ENCODE results near the gene RAD54L.

The RAD54L gene

DNA sequence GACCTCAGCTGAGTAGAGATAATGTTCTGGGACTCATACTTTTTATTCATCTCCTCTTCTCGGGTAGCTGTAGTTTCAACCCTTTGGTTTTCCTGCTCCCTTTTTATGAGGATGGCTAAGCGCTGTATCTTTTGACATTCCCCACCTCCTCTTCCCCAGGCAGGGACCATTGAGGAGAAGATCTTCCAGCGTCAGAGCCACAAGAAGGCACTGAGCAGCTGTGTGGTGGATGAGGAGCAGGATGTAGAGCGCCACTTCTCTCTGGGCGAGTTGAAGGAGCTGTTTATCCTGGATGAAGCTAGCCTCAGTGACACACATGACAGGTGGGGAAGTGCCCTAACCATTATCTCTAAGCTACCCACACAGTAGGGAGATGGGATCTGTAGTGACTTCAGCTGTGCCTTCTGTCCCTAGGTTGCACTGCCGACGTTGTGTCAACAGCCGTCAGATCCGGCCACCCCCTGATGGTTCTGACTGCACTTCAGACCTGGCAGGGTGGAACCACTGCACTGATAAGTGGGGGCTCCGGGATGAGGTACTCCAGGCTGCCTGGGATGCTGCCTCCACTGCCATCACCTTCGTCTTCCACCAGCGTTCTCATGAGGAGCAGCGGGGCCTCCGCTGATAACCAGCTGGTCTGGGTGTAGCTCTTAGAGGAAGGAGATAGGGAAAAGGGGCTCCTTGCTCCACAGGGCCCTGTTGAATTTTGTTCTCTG, 30.3 kb downstream of the RAD54L start:
- no peak for DNase-seq (ENCODE audit: low read depth)
- TF ChIP-seq, protein P1, sequence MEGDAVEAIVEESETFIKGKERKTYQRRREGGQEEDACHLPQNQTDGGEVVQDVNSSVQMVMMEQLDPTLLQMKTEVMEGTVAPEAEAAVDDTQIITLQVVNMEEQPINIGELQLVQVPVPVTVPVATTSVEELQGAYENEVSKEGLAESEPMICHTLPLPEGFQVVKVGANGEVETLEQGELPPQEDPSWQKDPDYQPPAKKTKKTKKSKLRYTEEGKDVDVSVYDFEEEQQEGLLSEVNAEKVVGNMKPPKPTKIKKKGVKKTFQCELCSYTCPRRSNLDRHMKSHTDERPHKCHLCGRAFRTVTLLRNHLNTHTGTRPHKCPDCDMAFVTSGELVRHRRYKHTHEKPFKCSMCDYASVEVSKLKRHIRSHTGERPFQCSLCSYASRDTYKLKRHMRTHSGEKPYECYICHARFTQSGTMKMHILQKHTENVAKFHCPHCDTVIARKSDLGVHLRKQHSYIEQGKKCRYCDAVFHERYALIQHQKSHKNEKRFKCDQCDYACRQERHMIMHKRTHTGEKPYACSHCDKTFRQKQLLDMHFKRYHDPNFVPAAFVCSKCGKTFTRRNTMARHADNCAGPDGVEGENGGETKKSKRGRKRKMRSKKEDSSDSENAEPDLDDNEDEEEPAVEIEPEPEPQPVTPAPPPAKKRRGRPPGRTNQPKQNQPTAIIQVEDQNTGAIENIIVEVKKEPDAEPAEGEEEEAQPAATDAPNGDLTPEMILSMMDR (IDR thresholded peaks at IDR 0.05; ENCODE audit: low read length, missing control alignments) = no peak
- H3K4me3 ChIP-seq (replicated peaks; ENCODE audit: low read depth, low read length) = no peak overlapping the region

DNA sequence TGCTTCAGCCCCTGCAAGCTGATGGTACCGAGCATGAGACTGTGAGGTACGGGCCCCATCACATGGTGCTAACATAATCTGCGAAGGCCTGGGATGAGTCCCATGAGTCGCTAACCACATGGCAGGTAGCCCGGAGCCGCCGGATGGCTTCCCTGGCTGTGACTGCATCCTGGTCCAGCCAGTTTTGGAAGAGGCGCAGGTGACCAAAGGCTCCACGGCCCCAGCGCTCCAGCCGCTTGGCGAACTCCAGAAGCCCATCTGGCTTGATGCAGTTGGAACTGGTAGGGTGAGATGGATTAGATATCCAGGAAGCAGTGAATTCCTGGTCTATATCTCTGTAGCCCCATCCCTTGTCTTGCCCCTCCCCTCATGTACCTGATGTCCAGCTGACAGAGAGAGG, 31.2 kb downstream of the RAD54L start:
- no peak for DNase-seq (ENCODE audit: low read depth)
- no peak overlapping the region for H3K4me3 ChIP-seq (replicated peaks; ENCODE audit: low read depth, low read length)
- TF ChIP-seq, protein P1 (IDR thresholded peaks at IDR 0.05; ENCODE audit: low read length, missing control alignments) = no peak

DNA sequence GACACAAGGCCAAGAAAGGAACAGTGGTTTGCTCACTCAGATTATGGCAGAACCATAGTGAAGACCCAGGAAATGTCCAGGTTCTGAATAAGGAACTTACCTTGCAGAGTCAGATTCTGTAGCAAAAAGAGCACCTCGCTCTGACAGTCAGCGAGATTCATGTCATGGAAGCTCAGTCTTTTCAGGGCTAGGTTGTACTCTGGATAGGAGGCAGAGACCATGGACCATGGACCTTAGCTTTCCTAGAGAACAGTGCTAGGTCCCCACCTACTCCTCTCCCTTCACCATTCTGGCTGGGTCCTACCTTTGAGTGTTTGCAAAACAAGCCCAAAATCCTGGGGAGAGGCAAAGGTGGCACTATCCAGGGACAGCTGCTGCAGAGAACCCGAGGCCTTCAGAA, 32.5 kb downstream of the RAD54L start:
- H3K4me3 ChIP-seq (replicated peaks; ENCODE audit: low read depth, low read length) = no peak overlapping the region
- TF ChIP-seq, protein P1 (IDR thresholded peaks at IDR 0.05; ENCODE audit: low read length, missing control alignments) = no peak
- DNase-seq (ENCODE audit: low read depth) = no peak

DNA sequence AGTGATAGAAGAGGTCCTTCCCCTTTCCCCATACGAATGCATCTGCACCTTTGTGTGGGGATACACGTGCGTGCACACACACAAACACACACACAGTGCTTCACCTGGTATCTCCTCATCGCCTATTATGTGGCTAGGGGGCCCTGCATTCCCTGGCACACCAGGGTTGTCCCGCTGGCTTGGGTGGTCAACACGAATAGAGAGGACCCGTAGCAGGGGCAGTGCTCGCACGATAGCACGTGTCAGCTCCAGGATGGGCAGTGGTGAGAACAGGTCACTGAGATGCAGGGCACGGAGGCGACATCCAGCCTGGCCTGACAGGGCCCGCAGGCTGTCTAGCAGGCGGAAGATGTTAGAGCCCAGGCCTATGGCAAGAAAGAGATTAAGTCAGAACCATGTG, 33.5 kb downstream of the RAD54L start:
- H3K4me3 ChIP-seq (replicated peaks; ENCODE audit: low read depth, low read length) = no peak overlapping the region
- TF ChIP-seq, protein P1 (IDR thresholded peaks at IDR 0.05; ENCODE audit: low read length, missing control alignments) = no peak
- no peak for DNase-seq (ENCODE audit: low read depth)

DNA sequence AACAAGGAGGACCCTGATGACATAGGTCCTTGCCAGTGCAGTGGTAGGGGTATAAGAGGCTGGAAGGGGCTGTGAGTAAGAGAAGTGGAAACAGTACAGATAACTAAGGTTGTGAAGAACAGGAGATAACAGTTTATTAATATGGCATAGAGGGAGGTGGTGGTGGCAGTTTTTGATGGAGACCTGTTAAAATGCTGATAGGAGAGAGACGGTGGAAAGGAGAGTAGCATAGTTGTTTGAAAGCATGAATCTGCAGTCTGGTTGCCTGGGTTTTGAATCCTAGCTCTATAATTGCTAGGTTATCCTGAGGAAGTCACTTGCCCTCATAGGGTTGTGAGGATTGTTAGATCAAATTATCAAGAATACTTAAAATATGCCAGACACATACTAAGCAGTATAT, 36.5 kb downstream of the RAD54L start:
- H3K4me3 ChIP-seq (replicated peaks; ENCODE audit: low read depth, low read length) = no peak overlapping the region
- TF ChIP-seq, protein P1 (IDR thresholded peaks at IDR 0.05; ENCODE audit: low read length, missing control alignments) = no peak
- DNase-seq (ENCODE audit: low read depth) = no peak

DNA sequence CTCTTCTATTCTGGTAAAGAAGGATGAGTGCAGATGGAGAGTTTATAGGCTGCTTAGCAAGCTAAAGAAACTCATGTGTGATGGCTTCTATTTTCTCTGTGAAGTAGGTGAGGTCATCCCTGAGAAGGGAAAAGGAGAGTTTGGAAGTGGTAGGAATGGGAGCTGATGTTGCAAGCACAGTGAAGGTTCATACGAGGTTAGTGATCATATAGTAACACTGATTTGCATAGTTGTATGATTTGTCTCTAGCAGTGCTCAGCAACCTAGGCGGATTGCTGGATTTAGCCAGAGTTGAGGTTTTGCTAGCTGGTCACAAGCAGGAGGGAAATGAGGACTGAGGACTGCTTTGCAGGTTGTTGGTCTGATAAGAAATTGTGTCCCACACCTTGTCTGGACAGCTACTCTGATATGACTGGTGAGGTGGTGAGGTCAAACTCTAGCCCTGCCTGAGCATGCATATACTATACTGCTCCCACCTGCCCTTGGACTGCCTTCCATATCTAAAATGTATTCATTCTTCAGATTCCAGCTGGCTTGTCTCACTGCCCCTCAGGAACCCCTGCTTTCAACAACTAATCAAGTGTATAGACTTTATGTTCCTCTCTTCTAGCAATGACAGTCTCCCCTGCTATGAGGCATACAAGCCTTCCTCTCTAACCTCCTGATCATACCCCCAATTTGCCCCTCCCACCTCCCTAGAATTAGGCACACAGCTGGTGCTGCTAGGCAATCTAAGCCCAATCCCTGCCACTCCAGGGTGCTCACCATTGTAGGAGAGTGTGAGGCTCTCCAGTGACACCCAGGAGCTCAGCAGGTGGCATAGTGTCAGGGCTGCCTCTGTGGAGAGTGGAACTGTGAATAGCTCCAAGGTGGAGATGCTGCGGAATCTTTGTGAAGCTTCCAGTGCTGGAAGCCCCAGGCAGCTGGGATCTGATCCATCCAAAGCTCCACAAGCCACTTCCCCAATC, 37.3 kb downstream of the RAD54L start:
- no peak for DNase-seq (ENCODE audit: low read depth)
- H3K4me3 ChIP-seq (replicated peaks; ENCODE audit: low read depth, low read length) = no peak overlapping the region
- TF ChIP-seq, protein P1 (IDR thresholded peaks at IDR 0.05; ENCODE audit: low read length, missing control alignments) = no peak

All from fibroblast of pulmonary artery (primary cell).